ENCODE measurements around the gene LIPC.

GRCh38 chr15:58561321-58561720, 129.5 kb downstream of the LIPC start:
- TF ChIP-seq REST (IDR thresholded peaks at IDR 0.05; ENCODE audit: unreplicated experiment) (no peak), CTCF (conservative IDR thresholded peaks at IDR 0.05; ENCODE audit: low read depth in 2 of 2) (no peak), POLR2AphosphoS5 (IDR thresholded peaks at IDR 0.05; ENCODE audit: low read depth) (no peak), EZH2 (IDR thresholded peaks at IDR 0.05; ENCODE audit: low read depth, unreplicated experiment) (no peak), CREB1 (CRISPR knock-in tag; IDR thresholded peaks at IDR 0.05; ENCODE audit: low read depth) (no peak), STAT1 (IDR thresholded peaks at IDR 0.05; ENCODE audit: unreplicated experiment) (no peak), ETS1 (IDR thresholded peaks at IDR 0.05) (no peak), EZH2phosphoT487 (IDR thresholded peaks at IDR 0.05; ENCODE audit: unreplicated experiment) (no peak)
